Thoracic aorta (tissue), 2 donors: ENCODE measurements around the gene UNC5CL. TPM values are rescaled to one million over a fixed set of nuclear protein-coding genes. Genes with fewer than 3 reads are reported as not detected.
"Not testable (repeated sequence)": the region's sequence is repeated elsewhere in the genome, so short reads cannot be mapped to it uniquely, and the experiment has no call there.

Experiments used
- ATAC-seq: fragments of 150-250 bp; one replicate; pipeline ENCODE4 v1.8.0; 2017; ENCODE audit warnings: low read depth; ENCODE audit not compliant: insufficient number of reproducible peaks, low FRiP score
- DNase-seq: peaks from one replicate; pipeline ENCODE4 v3.0.0-alpha.2; 2020; ENCODE audit warnings: low spot score
- H3K27ac ChIP-seq, 2 donors: fragments of 200-600 bp; sonication (generic); 1 replicate in 1 of 2; 2 replicates in 1 of 2; pipeline ENCODE4 v1.5.1; 2016; ENCODE audit warnings: mild to moderate bottlenecking in 2 of 2, moderate library complexity in 2 of 2
- H3K27me3 ChIP-seq: fragments of 200-600 bp; sonication (generic); replicated peaks from 2 replicates; pipeline ENCODE4 v1.6.0; 2016; ENCODE audit warnings: mild to moderate bottlenecking; ENCODE audit not compliant: insufficient read depth
- H3K36me3 ChIP-seq: fragments of 200-600 bp; sonication (generic); one replicate; pipeline ENCODE4 v1.5.1; 2016
- H3K4me1 ChIP-seq, 2 donors: fragments of 200-600 bp; sonication (generic); 1 replicate in 1 of 2; 2 replicates in 1 of 2; pipeline versions ENCODE4 v1.5.1 to v1.6.0; 2016; ENCODE audit warnings: low read depth in 2 of 2, mild to moderate bottlenecking in 1 of 2; ENCODE audit not compliant: control insufficient read depth in 1 of 2
- H3K4me3 ChIP-seq: fragments of 200-600 bp; sonication (generic); 2 replicates; pipeline ENCODE4 v1.5.1; 2016; ENCODE audit warnings: mild to moderate bottlenecking
- H3K9me3 ChIP-seq: fragments of 200-600 bp; sonication (generic); 2 replicates; pipeline ENCODE4 v1.5.1; 2016
- total RNA-seq, 2 donors: library from RNA; depleted of rRNA; stranded (reverse); fragments of >200 nt; gene quantifications; one replicate each; pipeline versions ENCODE4 v1.1.0 to v1.2.3, GENCODE V29; 2016
- TF ChIP-seq, protein P1 (sequence below): fragments of 200-600 bp; sonication (generic); IDR thresholded peaks from one replicate; pipeline ENCODE4 v1.5.1; 2019; ENCODE audit warnings: antibody characterized with exemption

UNC5CL gene
- total RNA-seq, 2 donors from 2014 or later: 2.2 to 7.9 TPM

GRCh38 chr6:41008011-41008410 is 31.0 kb downstream of the UNC5CL start:
- Histone ChIP-seq H3K9me3 (no peaks in the 10 kb centered on the region), H3K27ac (no peak overlapping the region), H3K27me3 (no peaks in the 10 kb centered on the region), H3K4me1 (no peaks in the 10 kb centered on the region), H3K4me3 (no peak overlapping the region), H3K36me3 (no peaks in the 10 kb centered on the region)
- no peak for ATAC-seq
- TF ChIP-seq, protein P1, sequence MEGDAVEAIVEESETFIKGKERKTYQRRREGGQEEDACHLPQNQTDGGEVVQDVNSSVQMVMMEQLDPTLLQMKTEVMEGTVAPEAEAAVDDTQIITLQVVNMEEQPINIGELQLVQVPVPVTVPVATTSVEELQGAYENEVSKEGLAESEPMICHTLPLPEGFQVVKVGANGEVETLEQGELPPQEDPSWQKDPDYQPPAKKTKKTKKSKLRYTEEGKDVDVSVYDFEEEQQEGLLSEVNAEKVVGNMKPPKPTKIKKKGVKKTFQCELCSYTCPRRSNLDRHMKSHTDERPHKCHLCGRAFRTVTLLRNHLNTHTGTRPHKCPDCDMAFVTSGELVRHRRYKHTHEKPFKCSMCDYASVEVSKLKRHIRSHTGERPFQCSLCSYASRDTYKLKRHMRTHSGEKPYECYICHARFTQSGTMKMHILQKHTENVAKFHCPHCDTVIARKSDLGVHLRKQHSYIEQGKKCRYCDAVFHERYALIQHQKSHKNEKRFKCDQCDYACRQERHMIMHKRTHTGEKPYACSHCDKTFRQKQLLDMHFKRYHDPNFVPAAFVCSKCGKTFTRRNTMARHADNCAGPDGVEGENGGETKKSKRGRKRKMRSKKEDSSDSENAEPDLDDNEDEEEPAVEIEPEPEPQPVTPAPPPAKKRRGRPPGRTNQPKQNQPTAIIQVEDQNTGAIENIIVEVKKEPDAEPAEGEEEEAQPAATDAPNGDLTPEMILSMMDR: no peak
- no peak for DNase-seq

DNA sequence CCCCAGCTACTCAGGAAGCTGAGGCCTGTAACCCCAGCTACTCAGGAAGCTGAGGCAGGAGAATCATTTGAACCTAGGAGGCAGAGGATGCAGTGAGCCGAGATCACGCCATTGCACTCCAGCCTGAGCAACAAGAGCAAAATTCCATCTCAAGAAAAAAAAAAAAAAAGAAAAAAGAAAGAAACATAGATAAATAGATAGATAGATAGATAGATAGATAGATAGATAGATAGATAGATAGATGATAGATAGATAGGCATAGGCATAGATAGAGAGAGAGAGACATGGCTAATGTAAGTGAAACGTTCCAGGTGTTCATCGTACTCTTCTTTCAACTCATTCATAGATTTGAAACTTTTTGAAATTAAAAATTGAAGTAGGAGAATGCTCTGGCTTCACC is 32.0 kb downstream of the UNC5CL start:
- ATAC-seq, H3K4me3 ChIP-seq, DNase-seq, H3K27me3 ChIP-seq, H3K36me3 ChIP-seq, H3K4me1 ChIP-seq, H3K27ac ChIP-seq, H3K9me3 ChIP-seq: not testable (repeated sequence)

GRCh38 chr6:41006217-41006616 is 32.8 kb downstream of the UNC5CL start:
- H3K27me3 ChIP-seq, H3K9me3 ChIP-seq, DNase-seq, H3K4me3 ChIP-seq, ATAC-seq, H3K36me3 ChIP-seq, H3K4me1 ChIP-seq, H3K27ac ChIP-seq: not testable (repeated sequence)
- TF ChIP-seq, protein P1: peak; percentile 56

DNA sequence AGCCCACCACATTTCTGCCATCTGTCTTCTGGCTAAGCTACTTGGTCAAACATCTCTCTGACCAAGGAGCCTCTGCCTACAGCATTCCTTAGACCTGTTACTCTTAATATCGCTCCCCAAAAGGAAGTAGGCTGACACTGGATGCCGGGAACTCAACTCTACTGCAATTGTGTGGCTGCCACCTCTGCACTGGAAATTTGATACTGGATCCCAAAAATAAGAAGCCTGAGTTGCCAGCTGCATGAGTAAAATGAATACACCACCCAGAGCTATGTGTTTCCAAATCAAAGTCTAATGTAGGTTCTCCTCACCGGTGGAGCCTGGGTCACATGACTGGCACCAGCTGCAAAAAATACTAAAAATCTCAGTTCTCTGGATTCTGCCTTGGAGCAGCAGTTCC is 36.9 kb downstream of the UNC5CL start:
- H3K4me1 ChIP-seq: peaks cover 4 to 7% of the 10 kb centered on the region in 2 donors

DNA sequence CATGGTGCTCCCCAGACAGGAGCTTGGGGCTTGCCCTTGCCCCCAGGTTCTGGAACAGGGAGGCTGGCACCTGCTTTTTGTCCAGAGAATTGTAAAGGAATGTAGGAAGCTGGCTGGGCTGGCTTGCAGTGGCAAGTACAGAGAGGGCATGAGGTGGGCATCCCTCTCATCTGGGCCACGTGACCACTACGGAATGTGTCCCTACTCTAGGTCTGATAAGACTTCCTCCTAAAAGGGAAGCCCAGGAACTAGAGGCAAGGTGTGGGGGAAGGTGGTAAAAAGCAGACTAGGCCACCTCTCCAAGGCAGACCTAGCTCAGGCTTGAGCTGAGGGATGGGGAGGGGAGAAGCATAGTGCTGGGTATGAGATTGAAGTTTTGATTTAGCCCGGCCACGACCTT is 38.8 kb downstream of the UNC5CL start:
- ATAC-seq (no peak), DNase-seq (no peak)
- no peaks in the 10 kb centered on the region for H3K9me3 ChIP-seq
- no peaks in the 10 kb centered on the region for H3K36me3 ChIP-seq
- H3K4me3 ChIP-seq: no peak overlapping the region
- H3K27ac ChIP-seq: no peak overlapping the region
- peaks cover 4 to 14% of the 10 kb centered on the region in 2 donors for H3K4me1 ChIP-seq
- TF ChIP-seq, protein P1: no peak
- no peaks in the 10 kb centered on the region for H3K27me3 ChIP-seq

More for the DNA sequence above, 36.9 kb downstream of the UNC5CL start:
- no peak overlapping the region for H3K27ac ChIP-seq
- H3K27me3 ChIP-seq: no peaks in the 10 kb centered on the region
- H3K9me3 ChIP-seq: no peaks in the 10 kb centered on the region
- TF ChIP-seq, protein P1: no peak
- no peak for DNase-seq
- no peak for ATAC-seq
- H3K4me3 ChIP-seq: no peak overlapping the region
- H3K36me3 ChIP-seq: no peaks in the 10 kb centered on the region

GRCh38 chr6:40999569-40999968 is 39.5 kb downstream of the UNC5CL start:
- TF ChIP-seq, protein P1: no peak
- peaks cover 4 to 14% of the 10 kb centered on the region in 2 donors for H3K4me1 ChIP-seq
- no peaks in the 10 kb centered on the region for H3K36me3 ChIP-seq
- no peaks in the 10 kb centered on the region for H3K27me3 ChIP-seq
- DNase-seq (no peak), ATAC-seq (no peak)
- no peak overlapping the region for H3K27ac ChIP-seq
- no peak overlapping the region for H3K4me3 ChIP-seq
- no peaks in the 10 kb centered on the region for H3K9me3 ChIP-seq
